GM12891 (cell line): ENCODE data around the gene ATG4B.

Experiments
- DNase-seq: peaks from one replicate; pipeline ENCODE4 v3.0.0; 2011; ENCODE audit warnings: low spot score; ENCODE audit not compliant: insufficient read length
- FAIRE-seq: peaks from 2 replicates; lab custom pipeline; 2011; peaks lifted over from hg19 to GRCh38; lab: Jason Lieb, UNC
- PAX5 ChIP-seq: IDR thresholded peaks from 2 replicates; pipeline ENCODE4 v1.6.1; 2011; ENCODE audit warnings: low read length, moderate library complexity, mild to moderate bottlenecking; ENCODE audit not compliant: insufficient read depth, severe bottlenecking
- POLR2A ChIP-seq: IDR thresholded peaks from 2 replicates; pipeline ENCODE4 v1.6.1; 2011; ENCODE audit warnings: low read depth, low read length, control low read depth
- POLR2AphosphoS5 ChIP-seq: IDR thresholded peaks from 2 replicates; pipeline ENCODE4 v1.6.1; 2011; ENCODE audit warnings: low read depth, low read length, control low read depth
- POU2F2 ChIP-seq: IDR thresholded peaks from 2 replicates; pipeline ENCODE4 v1.6.1; 2011; ENCODE audit warnings: low read depth, mild to moderate bottlenecking, control low read depth, low read length, moderate library complexity
- SPI1 ChIP-seq: IDR thresholded peaks from 2 replicates; pipeline ENCODE4 v1.6.1; 2011; ENCODE audit warnings: low read depth, low read length, control low read depth
- TAF1 ChIP-seq: IDR thresholded peaks from 2 replicates; pipeline ENCODE4 v1.6.1; 2011; ENCODE audit warnings: low read depth, low read length, control low read depth

ATG4B gene

DNA sequence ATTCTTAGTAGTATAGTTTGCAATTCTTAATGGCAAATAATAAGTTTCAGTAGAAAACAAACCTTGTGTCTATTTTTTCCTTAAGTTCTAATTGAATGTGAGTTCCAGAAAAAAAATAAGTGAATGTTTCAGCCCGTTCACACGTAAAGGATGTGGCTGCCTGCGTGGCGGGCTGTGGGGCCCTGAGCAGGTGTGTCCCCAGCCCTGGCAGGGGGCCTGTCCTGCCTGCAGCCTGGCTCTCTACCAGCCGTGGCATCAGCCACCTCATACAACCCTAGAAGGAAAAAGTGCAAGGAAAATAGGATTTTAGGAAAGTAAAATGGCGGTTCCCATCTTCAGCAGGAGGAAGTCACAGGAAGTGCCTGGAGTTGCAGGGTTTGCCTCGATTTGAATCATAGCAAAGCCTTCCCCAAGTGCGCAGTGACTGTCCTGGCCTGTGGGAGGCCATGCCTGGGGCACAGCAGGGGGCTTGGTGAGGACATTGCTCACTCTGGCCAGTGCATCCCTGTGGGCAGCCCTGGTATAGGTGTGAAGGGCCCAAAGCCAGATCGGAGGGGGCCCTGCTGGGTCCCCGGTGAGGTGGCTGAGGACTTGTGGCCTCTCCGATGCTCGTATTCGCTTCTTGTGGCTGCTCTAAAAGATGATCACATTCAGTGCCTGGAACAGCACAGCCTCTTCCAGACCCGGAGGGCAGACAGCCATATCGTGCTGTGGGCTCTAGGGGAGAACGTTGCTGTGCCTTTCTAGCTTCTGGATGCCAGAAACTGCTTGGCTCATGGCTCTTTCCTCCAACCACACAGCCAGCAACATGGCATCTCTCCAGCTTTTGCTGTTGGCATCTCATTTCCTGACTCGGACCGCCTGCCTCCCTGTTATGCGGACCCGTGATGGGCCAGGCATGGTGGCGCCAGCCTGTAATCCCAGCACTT lies 36.6 kb downstream of the ATG4B start:
- no peak for TF ChIP-seq POU2F2
- TF ChIP-seq POLR2A = no peak
- DNase-seq (no peak), FAIRE-seq (no peak)

DNA sequence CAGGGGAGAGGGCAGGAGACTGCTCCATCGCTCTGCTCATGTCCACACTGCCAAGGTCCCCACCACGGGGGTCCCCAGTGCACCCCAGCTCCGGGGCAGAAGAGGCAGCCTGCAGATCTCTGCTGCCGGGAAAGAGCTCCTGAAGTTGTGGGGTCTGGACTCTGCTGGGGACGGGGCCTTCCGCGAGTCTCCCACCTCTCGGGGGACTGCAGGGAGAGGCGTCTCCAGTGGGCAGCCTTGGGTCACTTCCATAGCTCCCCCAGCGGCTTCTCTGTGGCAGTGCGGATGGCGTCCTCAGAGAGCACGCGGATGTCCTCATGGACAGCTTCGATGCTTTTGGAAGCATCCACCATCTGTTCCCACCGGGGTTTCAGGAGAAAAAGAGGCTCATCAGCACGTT lies 38.4 kb downstream of the ATG4B start:
- DNase-seq (no peak), FAIRE-seq (no peak)

DNA sequence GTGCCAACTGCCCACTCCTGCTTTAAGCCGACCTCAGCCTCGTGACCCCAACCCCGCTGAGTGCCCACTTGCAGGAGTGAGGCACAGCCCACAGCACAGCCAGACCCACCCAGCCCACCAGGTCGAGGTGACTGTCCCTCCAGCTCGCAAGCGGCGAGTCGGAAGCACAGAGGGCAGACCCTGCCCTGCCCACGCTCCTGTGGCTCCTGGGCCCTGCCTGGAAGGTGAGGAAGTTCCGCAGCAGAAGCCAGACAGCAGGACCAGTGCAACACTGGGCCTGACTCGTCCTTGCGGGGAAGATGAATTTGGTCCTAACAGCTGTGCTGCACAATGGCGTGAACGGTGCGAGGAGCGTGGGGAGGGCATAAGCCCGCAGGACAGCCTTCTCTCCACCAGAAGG lies 39.2 kb downstream of the ATG4B start:
- no peak for FAIRE-seq
- DNase-seq = no peak
- TF ChIP-seq SPI1 (no peak), POLR2AphosphoS5 (no peak), POU2F2 (no peak), TAF1 (no peak), PAX5 (no peak), POLR2A (no peak)

More for the DNA sequence above, 38.4 kb downstream of the ATG4B start:
- TF ChIP-seq POU2F2 = no peak
- no peak for TF ChIP-seq POLR2AphosphoS5
- TF ChIP-seq SPI1 = no peak
- TF ChIP-seq POLR2A = no peak
- no peak for TF ChIP-seq PAX5

GRCh38 chr2:241677392-241677791 lies 39.9 kb downstream of the ATG4B start:
- DNase-seq = no peak
- no peak for FAIRE-seq
- TF ChIP-seq POU2F2 (no peak), PAX5 (no peak), TAF1 (no peak), POLR2A (no peak), SPI1 (no peak), POLR2AphosphoS5 (no peak)

DNA sequence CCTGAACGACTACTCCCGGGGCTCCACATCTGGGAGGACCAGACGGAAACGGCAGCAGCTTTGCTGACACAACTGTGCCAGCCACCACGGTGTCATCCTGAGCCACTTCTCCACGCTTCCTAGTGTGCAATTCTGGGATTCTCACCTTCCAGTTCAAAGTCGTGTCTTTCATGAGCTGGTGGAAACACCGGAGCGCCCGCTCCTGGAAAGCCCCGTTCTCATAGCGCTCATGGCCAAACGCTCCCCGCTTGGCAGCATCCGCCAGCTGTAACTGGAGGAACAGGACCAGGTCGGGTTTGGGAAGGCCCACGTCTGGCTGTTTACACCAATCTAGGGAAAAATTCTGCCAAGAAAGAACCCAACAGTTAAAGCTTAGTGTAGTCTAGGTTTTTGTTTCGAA lies 40.8 kb downstream of the ATG4B start:
- TF ChIP-seq POU2F2 = no peak
- TF ChIP-seq POLR2AphosphoS5 = no peak
- FAIRE-seq (no peak), DNase-seq (no peak)

- no peak for TF ChIP-seq POU2F2
- TF ChIP-seq PAX5 = no peak
- TF ChIP-seq TAF1 = no peak
- TF ChIP-seq SPI1 = no peak
- TF ChIP-seq POLR2A = no peak
- TF ChIP-seq POLR2AphosphoS5 = no peak
- FAIRE-seq (no peak), DNase-seq (no peak)
These were observed 41.5 kb downstream of the ATG4B start for GRCh38 chr2:241678784-241679540.

GRCh38 chr2:241680044-241680443 lies 42.6 kb downstream of the ATG4B start:
- FAIRE-seq (no peak), DNase-seq (no peak)
- TF ChIP-seq SPI1 = no peak
- no peak for TF ChIP-seq POU2F2
- TF ChIP-seq PAX5 = no peak
- TF ChIP-seq POLR2AphosphoS5 = no peak
- TF ChIP-seq TAF1 = no peak
- no peak for TF ChIP-seq POLR2A

GRCh38 chr2:241680827-241681599 lies 43.5 kb downstream of the ATG4B start:
- TF ChIP-seq POLR2A (no peak), PAX5 (no peak), POU2F2 (no peak), TAF1 (no peak), SPI1 (no peak), POLR2AphosphoS5 (no peak)
- no peak for DNase-seq
- no peak for FAIRE-seq

DNA sequence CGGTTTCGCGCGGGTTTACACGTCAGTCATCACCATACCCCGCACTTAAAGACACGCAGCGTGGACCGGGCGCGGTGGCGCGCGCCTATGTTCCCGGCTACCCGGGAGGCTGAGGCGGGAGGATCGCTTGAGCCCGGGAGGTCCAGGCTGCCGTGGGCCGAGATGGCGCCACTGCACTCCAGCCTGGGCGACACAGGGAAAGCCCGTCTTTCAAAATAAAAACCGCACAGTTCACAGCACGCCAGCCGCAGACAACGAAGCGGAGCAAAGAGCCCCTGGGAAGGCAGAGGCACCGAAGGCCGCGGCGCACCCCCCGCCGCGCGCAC lies 48.8 kb downstream of the ATG4B start:
- TF ChIP-seq POU2F2 = no peak
- no peak for TF ChIP-seq PAX5
- no peak for TF ChIP-seq POLR2A
- TF ChIP-seq POLR2AphosphoS5 = no peak
- TF ChIP-seq SPI1 = no peak
- no peak for TF ChIP-seq TAF1
- no peak for FAIRE-seq
- no peak for DNase-seq
